ENCODE measurements around the gene CA10.

The CA10 gene

GRCh38 chr17:51733166-51733565, 425.3 kb downstream of the CA10 start:
- Histone ChIP-seq H3K27me3 (ENCODE audit: insufficient read depth, low read length) (no peaks in the 10 kb centered on the region), H3K4me1 (ENCODE audit: insufficient read depth, low read length) (peaks cover 3% of the 10 kb centered on the region; the same call in 1 of the 2 replicates), H3K27ac (ENCODE audit: low read length) (no peak overlapping the region), H3K36me3 (ENCODE audit: insufficient read depth, low read depth, low read length) (no peaks in the 10 kb centered on the region), H3K4me3 (ENCODE audit: low read length) (no peak overlapping the region), H3K9me3 (ENCODE audit: insufficient read depth, low read depth, low read length) (peaks cover 2% of the 10 kb centered on the region; the same call in 1 of the 2 replicates), H3K9ac (ENCODE audit: low read depth, low read length) (no peak overlapping the region)

GRCh38 chr17:51731941-51732722, 426.4 kb downstream of the CA10 start:
- no peaks in the 10 kb centered on the region for H3K27me3 ChIP-seq (ENCODE audit: insufficient read depth, low read length)
- H3K36me3 ChIP-seq (ENCODE audit: insufficient read depth, low read depth, low read length), result no peaks in the 10 kb centered on the region
- H3K4me3 ChIP-seq (ENCODE audit: low read length), result no peak overlapping the region
- H3K4me1 ChIP-seq (ENCODE audit: insufficient read depth, low read length), result peaks cover 3% of the 10 kb centered on the region; the same call in 1 of the 2 replicates
- H3K9ac ChIP-seq (ENCODE audit: low read depth, low read length), result no peak overlapping the region
- peaks cover 2% of the 10 kb centered on the region; the same call in 1 of the 2 replicates for H3K9me3 ChIP-seq (ENCODE audit: insufficient read depth, low read depth, low read length)
- H3K27ac ChIP-seq (ENCODE audit: low read length), result no peak overlapping the region

- H3K36me3 ChIP-seq (ENCODE audit: insufficient read depth, low read depth, low read length), result no peaks in the 10 kb centered on the region
- H3K4me3 ChIP-seq (ENCODE audit: low read length), result no peak overlapping the region
- peaks cover 3% of the 10 kb centered on the region; the same call in 1 of the 2 replicates for H3K4me1 ChIP-seq (ENCODE audit: insufficient read depth, low read length)
- H3K27ac ChIP-seq (ENCODE audit: low read length), result no peak overlapping the region
- H3K27me3 ChIP-seq (ENCODE audit: insufficient read depth, low read length), result no peaks in the 10 kb centered on the region
- H3K9ac ChIP-seq (ENCODE audit: low read depth, low read length), result no peak overlapping the region
- H3K9me3 ChIP-seq (ENCODE audit: insufficient read depth, low read depth, low read length), result peaks cover 2% of the 10 kb centered on the region; the same call in 1 of the 2 replicates
Measured at GRCh38 chr17:51730303-51731050, 428.0 kb downstream of the CA10 start.

- Histone ChIP-seq H3K27ac (ENCODE audit: low read length) (no peak overlapping the region), H3K36me3 (ENCODE audit: insufficient read depth, low read depth, low read length) (no peaks in the 10 kb centered on the region), H3K9me3 (ENCODE audit: insufficient read depth, low read depth, low read length) (no peaks in the 10 kb centered on the region), H3K9ac (ENCODE audit: low read depth, low read length) (no peak overlapping the region), H3K4me1 (ENCODE audit: insufficient read depth, low read length) (no peaks in the 10 kb centered on the region), H3K4me3 (ENCODE audit: low read length) (no peak overlapping the region), H3K27me3 (ENCODE audit: insufficient read depth, low read length) (no peaks in the 10 kb centered on the region)
Measured at GRCh38 chr17:51725185-51725584, 433.3 kb downstream of the CA10 start.

- Histone ChIP-seq H3K27ac (ENCODE audit: low read length) (no peak overlapping the region), H3K27me3 (ENCODE audit: insufficient read depth, low read length) (no peaks in the 10 kb centered on the region), H3K9ac (ENCODE audit: low read depth, low read length) (no peak overlapping the region), H3K9me3 (ENCODE audit: insufficient read depth, low read depth, low read length) (no peaks in the 10 kb centered on the region), H3K4me3 (ENCODE audit: low read length) (no peak overlapping the region), H3K4me1 (ENCODE audit: insufficient read depth, low read length) (no peaks in the 10 kb centered on the region), H3K36me3 (ENCODE audit: insufficient read depth, low read depth, low read length) (no peaks in the 10 kb centered on the region)
Measured at GRCh38 chr17:51724043-51724580, 434.4 kb downstream of the CA10 start.

GRCh38 chr17:51722994-51723393, 435.5 kb downstream of the CA10 start:
- Histone ChIP-seq H3K9ac (ENCODE audit: low read depth, low read length) (no peak overlapping the region), H3K4me3 (ENCODE audit: low read length) (no peak overlapping the region), H3K27me3 (ENCODE audit: insufficient read depth, low read length) (no peaks in the 10 kb centered on the region), H3K27ac (ENCODE audit: low read length) (no peak overlapping the region), H3K9me3 (ENCODE audit: insufficient read depth, low read depth, low read length) (no peaks in the 10 kb centered on the region), H3K36me3 (ENCODE audit: insufficient read depth, low read depth, low read length) (no peaks in the 10 kb centered on the region), H3K4me1 (ENCODE audit: insufficient read depth, low read length) (no peaks in the 10 kb centered on the region)

- H3K9me3 ChIP-seq (ENCODE audit: insufficient read depth, low read depth, low read length), result no peaks in the 10 kb centered on the region
- H3K9ac ChIP-seq (ENCODE audit: low read depth, low read length), result no peak overlapping the region
- H3K36me3 ChIP-seq (ENCODE audit: insufficient read depth, low read depth, low read length), result no peaks in the 10 kb centered on the region
- H3K27ac ChIP-seq (ENCODE audit: low read length), result no peak overlapping the region
- H3K4me3 ChIP-seq (ENCODE audit: low read length), result no peak overlapping the region
- no peaks in the 10 kb centered on the region for H3K4me1 ChIP-seq (ENCODE audit: insufficient read depth, low read length)
- H3K27me3 ChIP-seq (ENCODE audit: insufficient read depth, low read length), result no peaks in the 10 kb centered on the region
Measured at GRCh38 chr17:51721730-51722129, 436.8 kb downstream of the CA10 start.

- Histone ChIP-seq H3K36me3 (ENCODE audit: insufficient read depth, low read depth, low read length) (no peaks in the 10 kb centered on the region), H3K9ac (ENCODE audit: low read depth, low read length) (no peak overlapping the region), H3K9me3 (ENCODE audit: insufficient read depth, low read depth, low read length) (no peaks in the 10 kb centered on the region), H3K27me3 (ENCODE audit: insufficient read depth, low read length) (no peaks in the 10 kb centered on the region), H3K27ac (ENCODE audit: low read length) (no peak overlapping the region), H3K4me3 (ENCODE audit: low read length) (no peak overlapping the region), H3K4me1 (ENCODE audit: insufficient read depth, low read length) (no peaks in the 10 kb centered on the region)
Measured at GRCh38 chr17:51720439-51720838, 438.1 kb downstream of the CA10 start.

- Histone ChIP-seq H3K4me1 (ENCODE audit: insufficient read depth, low read length) (no peaks in the 10 kb centered on the region), H3K27ac (ENCODE audit: low read length) (no peak overlapping the region), H3K4me3 (ENCODE audit: low read length) (no peak overlapping the region), H3K9ac (ENCODE audit: low read depth, low read length) (no peak overlapping the region), H3K9me3 (ENCODE audit: insufficient read depth, low read depth, low read length) (no peaks in the 10 kb centered on the region), H3K27me3 (ENCODE audit: insufficient read depth, low read length) (no peaks in the 10 kb centered on the region), H3K36me3 (ENCODE audit: insufficient read depth, low read depth, low read length) (no peaks in the 10 kb centered on the region)
Measured at GRCh38 chr17:51718983-51719382, 439.5 kb downstream of the CA10 start.

- Histone ChIP-seq H3K9ac (ENCODE audit: low read depth, low read length) (no peak overlapping the region), H3K4me1 (ENCODE audit: insufficient read depth, low read length) (no peaks in the 10 kb centered on the region), H3K36me3 (ENCODE audit: insufficient read depth, low read depth, low read length) (no peaks in the 10 kb centered on the region), H3K4me3 (ENCODE audit: low read length) (no peak overlapping the region), H3K27ac (ENCODE audit: low read length) (no peak overlapping the region), H3K9me3 (ENCODE audit: insufficient read depth, low read depth, low read length) (no peaks in the 10 kb centered on the region), H3K27me3 (ENCODE audit: insufficient read depth, low read length) (no peaks in the 10 kb centered on the region)
Measured at GRCh38 chr17:51711581-51711980, 446.9 kb downstream of the CA10 start.

- no peaks in the 10 kb centered on the region for H3K27me3 ChIP-seq (ENCODE audit: insufficient read depth, low read length)
- no peak overlapping the region for H3K27ac ChIP-seq (ENCODE audit: low read length)
- H3K9ac ChIP-seq (ENCODE audit: low read depth, low read length), result no peak overlapping the region
- no peaks in the 10 kb centered on the region for H3K9me3 ChIP-seq (ENCODE audit: insufficient read depth, low read depth, low read length)
- H3K4me1 ChIP-seq (ENCODE audit: insufficient read depth, low read length), result no peaks in the 10 kb centered on the region
- no peaks in the 10 kb centered on the region for H3K36me3 ChIP-seq (ENCODE audit: insufficient read depth, low read depth, low read length)
- H3K4me3 ChIP-seq (ENCODE audit: low read length), result no peak overlapping the region
Measured at GRCh38 chr17:51710634-51710979, 447.9 kb downstream of the CA10 start.
